GM13976 (cell line): Measurements from ENCODE around the gene RUFY4.
A peak's percentile ranks its signal among the peaks of the same experiment; 100 is the strongest.

ENCODE experiments used
- DNase-seq: peaks from one replicate; pipeline ENCODE4 v3.0.0; 2012; ENCODE audit warnings: low spot score
- CTCF ChIP-seq: IDR thresholded peaks from 2 replicates; pipeline ENCODE4 v1.5.1; 2012; ENCODE audit warnings: borderline replicate concordance, mild to moderate bottlenecking; ENCODE audit not compliant: insufficient read depth; ENCODE audit errors: extremely low read depth, missing control alignments, control extremely low read depth
- in situ Hi-C: fragments of 300-500 bp; cut with MboI; formaldehyde crosslinking; loops from one replicate; pipeline ENCODE4 v1.12.0; 2022; ENCODE audit warnings: low sequenced_read_pairs, mixed read lengths, inconsistent platforms; ENCODE audit not compliant: unreplicated experiment

The RUFY4 gene

GRCh38 chr2:218082586-218083351 lies 13.7 kb downstream of the RUFY4 start:
- TF ChIP-seq CTCF, result no peak
- in situ Hi-C loops, result no loop called here
- no peak for DNase-seq

GRCh38 chr2:218083352-218083676 lies 14.3 kb downstream of the RUFY4 start:
- no peak for TF ChIP-seq CTCF
- DNase-seq, result no peak
- in situ Hi-C loops, result no loop called here

GRCh38 chr2:218086478-218086877 lies 17.4 kb downstream of the RUFY4 start:
- in situ Hi-C loops, result no loop called here
- TF ChIP-seq CTCF, result no peak

GRCh38 chr2:218089259-218089658 lies 20.2 kb downstream of the RUFY4 start:
- in situ Hi-C loops, result no loop called here

More at GRCh38 chr2:218086478-218086877, 17.4 kb downstream of the RUFY4 start:
- DNase-seq, result no peak

GRCh38 chr2:218091746-218092145 lies 22.7 kb downstream of the RUFY4 start:
- peak; percentile 2 for DNase-seq
- no peak for TF ChIP-seq CTCF
- in situ Hi-C loops, result no loop called here

More at GRCh38 chr2:218089259-218089658, 20.2 kb downstream of the RUFY4 start:
- no peak for DNase-seq
- TF ChIP-seq CTCF, result no peak

- DNase-seq, result peak; percentile 4
- TF ChIP-seq CTCF, result no peak
- in situ Hi-C loops, result no loop called here
Observed at GRCh38 chr2:218093879-218094278, 24.8 kb downstream of the RUFY4 start.
